Left forelimb (tissue), 1 donor: Measurements from ENCODE around the gene TTR.

Source experiments
- DNase-seq: peaks from one replicate; pipeline ENCODE4 v3.0.0-alpha.2; 2018; ENCODE audit warnings: low spot score

TTR gene

DNA sequence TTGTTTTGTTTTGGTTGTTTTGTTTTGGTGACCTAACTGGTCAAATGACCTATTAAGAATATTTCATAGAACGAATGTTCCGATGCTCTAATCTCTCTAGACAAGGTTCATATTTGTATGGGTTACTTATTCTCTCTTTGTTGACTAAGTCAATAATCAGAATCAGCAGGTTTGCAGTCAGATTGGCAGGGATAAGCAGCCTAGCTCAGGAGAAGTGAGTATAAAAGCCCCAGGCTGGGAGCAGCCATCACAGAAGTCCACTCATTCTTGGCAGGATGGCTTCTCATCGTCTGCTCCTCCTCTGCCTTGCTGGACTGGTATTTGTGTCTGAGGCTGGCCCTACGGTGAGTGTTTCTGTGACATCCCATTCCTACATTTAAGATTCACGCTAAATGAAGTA, at the start of gene TTR:
TTR (plus strand) TSS at position 250 of the 400 bp plus-strand sequence; CDS start at position 276, 26 bp downstream.
- no peak for DNase-seq

GRCh38 chr18:31546476-31546875, 45.2 kb upstream of the TTR start:
- no peak for DNase-seq

- no peak for DNase-seq
These were observed 42.8 kb upstream of the TTR start for GRCh38 chr18:31548853-31549252.

- DNase-seq: no peak
These were observed 42.3 kb upstream of the TTR start for GRCh38 chr18:31549416-31549815.

DNA sequence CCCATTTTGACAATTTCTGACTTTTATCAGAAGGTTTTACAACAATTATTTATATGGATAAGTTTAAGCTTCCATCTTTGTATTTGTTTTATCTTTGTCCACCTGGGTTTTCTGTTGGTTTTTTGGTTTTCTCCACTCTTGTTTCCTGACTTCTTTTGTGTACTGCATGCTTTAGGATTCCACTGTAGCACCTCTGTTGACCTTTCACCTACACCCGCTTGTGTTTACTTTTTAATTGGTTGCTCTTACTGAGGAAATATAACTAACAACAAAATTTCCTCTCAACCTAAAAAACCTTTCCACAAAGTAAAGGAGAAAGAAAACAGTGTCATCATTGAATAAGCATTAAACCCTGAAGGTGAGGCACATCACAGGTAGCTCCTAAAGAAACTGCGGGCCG, 39.8 kb upstream of the TTR start:
- DNase-seq: no peak

GRCh38 chr18:31553800-31554199, 37.9 kb upstream of the TTR start:
- DNase-seq: no peak

DNA sequence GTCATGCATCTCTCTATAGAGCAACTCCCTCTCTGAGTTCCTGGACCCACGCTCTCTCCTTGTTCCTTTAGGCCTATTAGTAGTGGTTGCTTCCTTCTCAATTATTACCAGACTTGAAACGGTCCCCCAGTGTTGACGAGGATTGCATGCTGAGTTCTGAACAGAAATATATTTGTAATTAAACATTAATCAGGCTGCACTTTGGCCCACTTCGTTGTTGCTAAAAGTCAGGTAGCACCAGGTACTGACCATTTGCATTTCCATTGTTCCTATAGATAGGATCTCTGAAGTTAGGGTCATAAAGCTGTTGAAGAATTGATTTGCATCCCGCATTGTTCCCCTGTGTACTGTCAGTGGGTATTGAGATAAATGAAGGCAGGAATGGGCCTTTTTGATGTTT, 36.9 kb upstream of the TTR start:
- no peak for DNase-seq

DNA sequence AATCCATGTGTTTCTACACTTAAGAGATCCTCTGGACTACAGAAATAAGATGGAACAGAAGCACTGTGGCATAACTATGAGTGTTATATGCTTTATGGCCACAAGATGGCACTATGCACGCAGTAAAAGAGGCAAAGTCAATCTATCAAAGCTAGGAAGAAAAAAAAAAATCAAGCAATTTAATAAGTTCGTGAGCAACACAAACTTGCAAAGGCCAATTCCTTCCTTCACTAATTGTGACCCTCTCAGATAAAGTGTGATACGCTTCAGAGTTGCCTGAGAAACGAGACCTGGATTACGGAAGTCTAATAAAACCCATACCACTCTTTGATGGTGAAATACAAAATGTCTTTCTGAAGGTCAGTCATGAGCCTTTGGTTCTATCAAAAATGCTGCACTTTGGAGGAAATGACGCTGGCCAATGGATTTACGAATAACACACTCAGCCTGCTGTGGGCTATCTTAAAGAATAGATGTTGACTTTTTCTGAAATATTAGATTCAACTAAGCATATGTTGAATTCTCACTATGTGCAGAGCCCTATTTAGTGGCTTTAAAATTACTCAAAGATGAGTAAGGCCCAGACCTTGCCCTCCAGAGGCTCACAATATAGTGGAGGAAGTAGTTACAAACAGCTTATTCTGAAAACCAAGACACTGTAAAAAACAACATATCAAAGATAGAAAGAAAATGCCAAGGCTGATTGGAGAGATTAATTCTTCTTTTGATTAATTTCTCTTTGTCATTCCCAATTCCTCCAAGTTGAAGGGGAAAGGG, 35.5 kb upstream of the TTR start:
- DNase-seq: no peak

- DNase-seq: no peak
These were observed 34.2 kb upstream of the TTR start for GRCh38 chr18:31557446-31557845.

DNA sequence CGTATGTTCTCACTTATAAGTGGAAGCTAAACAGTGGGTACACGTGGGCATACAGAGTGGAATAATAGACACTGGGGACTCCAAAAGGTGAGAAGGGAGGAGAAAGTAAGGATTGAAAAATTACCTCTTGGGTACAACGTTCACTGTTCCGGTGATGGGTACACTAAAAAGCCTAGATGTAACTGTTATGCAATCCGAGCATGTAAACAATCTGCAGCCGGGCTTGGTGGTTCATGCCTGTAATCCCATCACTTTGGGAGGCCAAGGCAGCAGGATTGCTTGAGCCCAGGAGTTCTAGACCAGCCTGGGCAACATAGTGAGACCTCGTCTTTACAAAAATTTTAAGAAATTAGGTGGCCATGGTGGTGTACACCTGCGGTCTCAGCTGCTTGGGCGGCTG, 33.1 kb upstream of the TTR start:
- DNase-seq: no peak

GRCh38 chr18:31562726-31563125, 29.0 kb upstream of the TTR start:
- no peak for DNase-seq

DNA sequence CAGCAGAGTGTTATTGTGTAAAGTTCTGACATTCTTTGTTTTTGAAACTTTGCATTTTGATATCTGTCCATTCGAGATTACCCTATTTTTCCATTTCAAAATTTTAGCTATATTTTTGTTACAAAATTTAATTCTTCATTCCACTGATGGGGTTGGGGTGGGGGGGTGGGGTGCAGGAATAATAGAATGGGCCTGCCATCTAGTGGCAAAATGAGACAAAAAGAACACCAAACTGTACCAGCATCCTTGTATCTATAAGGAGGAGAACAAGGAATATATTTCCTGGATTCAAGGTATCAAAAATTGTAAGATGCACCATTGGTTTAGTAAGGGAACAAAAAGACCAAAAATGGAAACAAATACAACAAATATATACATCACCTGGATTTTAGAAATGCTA, 27.9 kb upstream of the TTR start:
- no peak for DNase-seq

GRCh38 chr18:31565345-31565744, 26.3 kb upstream of the TTR start:
- DNase-seq: no peak

DNA sequence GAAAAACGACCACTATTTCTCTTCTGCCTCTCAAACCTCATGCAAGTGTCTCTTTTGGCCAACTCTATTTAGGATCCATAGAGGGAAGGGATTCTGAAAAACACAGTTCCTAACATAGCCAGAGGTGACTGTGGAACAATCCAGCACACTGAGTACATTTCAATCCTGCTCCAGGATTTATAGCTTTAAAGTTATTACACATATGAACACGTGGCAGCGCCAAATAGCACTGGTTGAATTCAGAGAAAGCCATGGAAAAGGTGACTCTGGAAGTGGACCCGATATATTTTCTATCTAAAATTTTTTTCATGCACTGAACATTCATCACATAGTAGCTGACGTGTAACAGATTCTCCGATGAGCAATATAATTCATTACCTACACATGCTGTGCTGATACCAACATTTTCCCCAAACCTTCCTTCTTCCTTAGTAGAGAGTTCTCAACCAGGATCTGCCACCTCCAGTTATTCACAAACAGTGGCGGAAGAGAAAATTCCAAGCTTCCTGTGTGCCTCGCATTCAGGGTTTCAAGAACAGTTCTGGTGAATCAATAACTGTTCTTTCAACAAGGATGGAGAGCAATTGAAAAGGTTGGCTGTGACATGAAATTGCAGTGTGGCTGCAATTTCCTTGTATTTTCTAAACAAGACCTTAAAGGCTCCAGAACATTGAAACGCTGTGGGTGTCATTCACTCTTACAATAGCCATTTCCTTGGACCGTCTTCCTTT, 25.7 kb upstream of the TTR start:
- no peak for DNase-seq

GRCh38 chr18:31566576-31567306, 24.9 kb upstream of the TTR start:
- no peak for DNase-seq

- DNase-seq: no peak
These were observed 19.3 kb upstream of the TTR start for GRCh38 chr18:31572368-31572767.

DNA sequence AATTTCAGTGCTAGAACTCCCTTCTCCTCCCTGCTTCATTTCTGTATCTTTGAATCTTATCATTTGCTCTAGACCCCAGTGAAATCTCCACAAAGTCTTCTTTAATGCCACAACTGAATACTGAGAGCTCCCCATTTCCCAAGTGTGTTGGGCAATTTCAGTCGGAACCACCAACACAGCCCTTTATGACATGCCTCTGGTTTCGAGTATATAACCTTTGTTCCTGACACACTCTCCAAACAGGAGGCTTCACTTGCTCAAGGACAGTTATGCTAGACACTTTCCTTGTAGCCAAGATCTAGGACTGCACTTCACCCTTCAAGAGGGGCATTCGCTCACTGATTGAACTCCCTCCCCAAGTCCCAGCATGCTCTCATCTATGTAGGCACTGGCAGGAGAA, 18.6 kb upstream of the TTR start:
- DNase-seq: no peak

- no peak for DNase-seq
These were observed 17.3 kb upstream of the TTR start for GRCh38 chr18:31574359-31574758.

DNA sequence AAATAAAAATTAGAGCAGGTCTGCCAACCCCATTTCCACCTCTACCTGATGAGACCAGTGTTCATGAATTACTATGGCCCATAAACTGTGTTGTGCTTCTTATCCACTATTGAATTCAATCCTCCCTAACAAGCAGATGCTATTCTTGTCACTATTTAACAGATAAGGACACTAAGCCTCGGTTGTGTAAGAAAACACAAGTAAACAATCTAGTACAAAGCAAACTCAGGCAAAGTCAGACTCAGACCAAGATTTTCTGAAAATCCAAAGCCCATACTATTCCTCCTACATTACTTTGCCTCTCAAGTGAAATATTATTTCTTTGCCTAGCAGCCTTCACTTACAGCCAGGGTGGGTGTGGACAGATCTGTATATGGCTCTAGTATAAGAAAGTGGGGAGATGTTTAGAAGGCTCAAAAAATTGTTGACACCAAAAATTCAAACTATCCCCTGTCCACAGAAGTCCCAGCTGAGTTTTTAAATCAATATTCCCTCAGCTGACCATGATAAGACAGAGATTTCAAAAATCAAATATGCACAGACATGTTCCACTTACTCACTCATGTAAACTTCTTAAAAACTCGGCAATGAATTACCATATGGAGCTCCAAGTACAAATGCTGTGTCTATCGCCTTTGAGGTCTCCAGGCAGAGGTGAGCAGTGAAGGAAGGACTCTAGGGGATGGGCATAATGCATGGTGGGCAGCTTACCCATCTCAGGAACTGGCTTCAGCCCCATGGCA, 16.0 kb upstream of the TTR start:
- DNase-seq: no peak

DNA sequence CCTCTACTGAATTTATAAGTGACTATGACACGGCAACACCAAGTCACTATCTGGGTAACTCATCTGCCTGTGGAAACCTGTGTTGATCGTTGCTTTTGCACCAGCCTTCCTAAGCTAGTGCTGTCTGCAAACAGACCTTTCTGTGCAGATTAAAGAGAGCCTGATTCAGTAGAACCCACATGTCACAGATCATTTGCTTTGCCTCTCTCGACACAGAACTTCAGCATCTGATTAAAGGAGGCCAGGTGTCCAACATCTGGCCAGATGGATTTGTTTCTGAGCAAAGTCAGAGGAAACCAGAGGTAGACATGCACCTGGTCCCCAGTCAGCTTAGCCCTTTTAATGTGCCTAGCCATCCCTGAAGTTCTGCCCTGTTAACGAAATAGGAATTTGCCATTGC, 15.0 kb upstream of the TTR start:
- DNase-seq: no peak

DNA sequence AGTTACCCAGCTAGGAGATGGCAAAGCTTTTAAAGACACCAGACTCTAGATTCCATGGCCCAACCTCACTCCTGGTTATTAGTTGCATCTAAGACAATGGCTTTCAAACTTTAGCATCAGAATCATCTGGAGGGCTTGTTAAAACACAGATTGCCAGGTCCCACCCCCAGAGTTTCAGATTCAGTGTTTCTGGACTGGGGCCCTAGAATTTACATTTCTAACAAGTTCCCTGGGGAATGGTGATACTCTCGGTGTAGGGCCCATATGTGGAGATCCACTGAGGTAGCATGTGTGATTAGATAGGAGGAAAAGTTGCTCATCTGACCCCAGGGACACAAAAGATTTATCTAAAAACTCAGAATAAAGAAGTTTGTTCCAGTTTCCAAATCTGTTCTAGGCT, 14.5 kb upstream of the TTR start:
- no peak for DNase-seq

DNA sequence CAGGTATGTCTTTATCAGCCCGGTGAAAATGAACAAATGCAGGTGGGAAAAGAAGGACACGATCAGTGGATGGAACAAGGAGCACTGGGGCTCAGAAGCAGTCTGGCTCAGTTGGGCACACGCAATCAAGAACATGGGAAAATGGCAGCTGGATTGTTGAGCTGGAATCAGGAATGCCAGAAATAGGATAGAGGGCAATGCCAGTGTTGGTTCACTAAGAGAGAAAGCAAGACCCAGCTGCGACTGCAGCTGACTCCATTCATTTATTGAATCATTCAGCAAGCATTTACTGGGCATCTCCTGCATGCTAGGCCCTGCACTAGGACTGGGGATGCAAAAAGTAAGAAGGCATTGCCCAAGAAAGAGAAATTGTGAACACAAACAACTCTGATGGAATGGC, 13.6 kb upstream of the TTR start:
- DNase-seq: no peak
